Esophagus mucosa (tissue), 1 donor: ENCODE measurements around the gene MAPK1. TPM values are rescaled to one million over a fixed set of nuclear protein-coding genes. Genes with fewer than 3 reads are reported as not detected.
"Not testable (repeated sequence)": the region's sequence is repeated elsewhere in the genome, so short reads cannot be mapped to it uniquely, and the experiment has no call there.

Source experiments
- ATAC-seq: fragments of 200-7000 bp; cut with Tn5 transposase; one replicate; pipeline ENCODE4 v1.9.1; 2020
- total RNA-seq: library from RNA; stranded (reverse); gene quantifications from one replicate; pipeline ENCODE4 v1.2.4, GENCODE V29; 2023
- donor health status: DM: yes; HTN: yes; CAD: no.

MAPK1 gene
- 112 TPM for total RNA-seq

DNA sequence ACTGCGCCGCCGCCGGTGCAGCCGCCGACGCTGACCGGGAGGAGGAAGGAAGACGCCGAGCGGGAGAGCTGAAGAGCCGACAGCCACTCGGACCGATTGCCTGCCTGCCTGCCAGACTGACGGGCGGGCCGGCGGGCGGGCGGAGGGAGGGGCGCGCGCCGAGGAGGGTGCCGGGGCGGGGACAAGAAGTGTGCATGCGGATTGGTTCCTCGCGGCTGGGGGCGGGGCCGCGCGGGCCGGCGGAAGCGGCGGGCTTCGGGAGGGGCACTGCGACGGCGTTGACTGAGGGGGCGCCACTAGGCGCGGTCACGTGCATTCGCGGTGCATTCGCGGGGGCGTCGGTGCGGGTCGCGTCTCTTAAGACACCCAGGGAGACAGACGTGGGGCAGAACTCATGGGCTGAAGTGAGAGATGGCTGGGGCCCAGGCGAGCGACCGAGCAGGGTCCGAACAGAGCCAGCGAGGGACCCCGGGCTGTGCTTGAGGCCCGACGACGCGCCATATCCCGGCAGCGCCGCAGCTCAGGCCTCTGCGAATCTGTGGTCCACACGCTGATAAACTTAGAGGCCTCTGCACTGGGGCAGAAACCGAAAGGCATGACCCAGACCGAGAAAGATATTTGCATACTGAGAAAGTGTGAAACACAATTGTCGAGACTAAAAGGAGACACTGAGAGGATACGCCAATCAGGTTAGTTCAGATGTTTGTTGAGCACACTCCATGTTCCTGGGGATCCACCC lies at the start of gene MAPK1:
MAPK1 (minus strand) TSS at position 118 of the 739 bp plus-strand sequence. CDS start 205 bp downstream, outside the sequence.
- ATAC-seq, result peak; percentile 97

DNA sequence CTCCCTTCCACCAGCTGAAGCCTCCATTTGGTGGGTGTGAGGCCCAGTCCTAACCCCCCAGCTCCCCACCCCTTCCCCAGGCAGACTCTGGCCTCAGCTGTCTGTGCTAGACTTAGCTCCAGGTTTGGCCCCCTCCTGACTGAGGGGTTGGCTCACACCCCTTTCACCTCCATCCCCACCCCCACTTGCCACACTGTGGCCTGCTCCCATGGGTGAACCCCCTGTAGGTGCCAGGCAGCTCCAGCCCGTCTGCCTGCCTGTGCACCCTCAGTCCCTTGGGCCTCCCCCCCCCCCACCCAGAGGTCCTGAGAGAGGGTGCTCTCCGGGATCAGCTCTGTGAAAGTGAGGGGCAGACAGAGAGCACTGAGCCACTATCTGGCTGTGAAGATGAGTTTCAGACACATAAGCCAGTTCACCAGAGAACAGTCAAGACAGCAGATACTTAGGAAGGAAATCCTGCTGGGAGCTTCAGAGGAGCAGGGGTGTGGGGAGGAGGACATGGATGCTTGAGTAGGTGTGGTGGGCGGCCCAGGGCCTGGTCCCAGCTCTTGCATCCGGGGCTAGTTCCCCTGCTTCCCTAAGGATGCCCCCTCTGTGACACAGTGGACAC lies 49.0 kb upstream of the MAPK1 start:
- no peak for ATAC-seq

- no peak for ATAC-seq
These were observed 48.3 kb upstream of the MAPK1 start for GRCh38 chr22:21915624-21916308.

DNA sequence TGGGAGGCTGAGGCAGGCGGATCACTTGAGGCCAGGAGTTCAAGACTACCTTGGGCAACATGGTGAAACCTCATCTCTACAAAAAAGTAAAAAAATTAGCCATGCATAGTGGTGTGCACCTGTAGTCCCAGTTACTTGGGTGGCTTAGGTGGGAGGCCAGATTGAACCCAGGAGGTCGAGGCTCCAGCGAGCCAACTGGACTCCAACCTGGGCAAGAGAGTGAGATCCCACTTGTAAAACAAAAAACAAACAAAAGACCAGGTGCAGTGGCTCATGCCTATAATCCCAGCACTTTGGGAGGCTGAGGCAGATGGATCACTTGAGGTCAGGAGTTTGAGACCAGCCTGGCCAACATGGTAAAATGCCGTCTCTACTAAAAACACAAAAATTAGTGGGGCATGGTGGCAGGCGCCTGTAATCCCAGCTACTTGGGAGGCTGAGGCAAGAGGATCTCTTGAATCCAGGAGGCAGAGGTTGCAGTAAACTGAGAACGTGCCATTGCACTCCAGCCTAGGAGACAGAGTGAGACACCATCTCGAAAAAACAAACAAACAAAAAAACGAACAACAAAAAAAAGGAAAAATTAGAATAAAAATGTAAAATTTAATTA lies 46.7 kb upstream of the MAPK1 start:
- ATAC-seq, result not testable (repeated sequence)

DNA sequence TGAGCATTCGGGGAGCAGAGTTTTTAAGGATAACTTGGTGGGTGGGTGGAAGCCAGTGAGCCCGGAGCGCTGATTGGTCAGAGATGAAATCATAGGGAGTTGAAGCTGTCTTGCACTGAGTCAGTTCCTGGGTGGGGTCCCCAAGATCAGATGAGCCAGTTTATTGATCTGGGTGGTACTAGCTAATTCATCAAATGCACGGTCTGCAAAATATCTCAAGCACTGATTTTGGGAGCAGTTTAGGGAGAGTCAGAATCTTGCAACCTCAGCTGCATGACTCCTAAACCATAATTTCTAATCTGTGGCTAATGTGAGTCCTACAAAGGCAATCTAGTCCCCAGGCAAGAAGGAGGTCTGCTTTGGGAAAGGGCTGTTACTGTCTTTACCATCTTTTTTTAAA lies 42.9 kb upstream of the MAPK1 start:
- not testable (repeated sequence) for ATAC-seq

- ATAC-seq, result no peak
These were observed 42.4 kb upstream of the MAPK1 start for GRCh38 chr22:21909871-21910270.

- no peak for ATAC-seq
These were observed 40.4 kb upstream of the MAPK1 start for GRCh38 chr22:21907638-21908522.

- ATAC-seq, result not testable (repeated sequence)
These were observed 37.8 kb upstream of the MAPK1 start for GRCh38 chr22:21905234-21905633.

- ATAC-seq, result no peak
These were observed 36.9 kb upstream of the MAPK1 start for GRCh38 chr22:21904250-21904789.

DNA sequence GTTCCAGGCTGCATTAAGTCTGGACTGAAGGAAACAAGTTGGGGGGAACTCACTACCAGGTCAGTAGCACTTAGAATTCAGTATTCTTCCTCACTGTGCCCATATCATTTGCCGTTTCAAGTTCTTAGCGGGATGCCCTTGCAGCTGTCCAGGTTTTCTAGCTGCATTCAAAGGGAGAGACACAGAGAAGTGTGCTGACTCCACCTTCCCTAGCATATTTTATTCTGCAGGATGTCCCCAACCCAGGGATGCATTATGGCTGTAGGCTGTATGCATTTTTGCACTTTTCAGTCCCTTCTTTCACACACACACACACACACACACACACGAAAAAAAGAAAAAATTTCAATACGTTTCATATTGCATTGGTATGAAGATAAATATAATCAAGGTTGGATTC lies 35.8 kb upstream of the MAPK1 start:
- no peak for ATAC-seq

DNA sequence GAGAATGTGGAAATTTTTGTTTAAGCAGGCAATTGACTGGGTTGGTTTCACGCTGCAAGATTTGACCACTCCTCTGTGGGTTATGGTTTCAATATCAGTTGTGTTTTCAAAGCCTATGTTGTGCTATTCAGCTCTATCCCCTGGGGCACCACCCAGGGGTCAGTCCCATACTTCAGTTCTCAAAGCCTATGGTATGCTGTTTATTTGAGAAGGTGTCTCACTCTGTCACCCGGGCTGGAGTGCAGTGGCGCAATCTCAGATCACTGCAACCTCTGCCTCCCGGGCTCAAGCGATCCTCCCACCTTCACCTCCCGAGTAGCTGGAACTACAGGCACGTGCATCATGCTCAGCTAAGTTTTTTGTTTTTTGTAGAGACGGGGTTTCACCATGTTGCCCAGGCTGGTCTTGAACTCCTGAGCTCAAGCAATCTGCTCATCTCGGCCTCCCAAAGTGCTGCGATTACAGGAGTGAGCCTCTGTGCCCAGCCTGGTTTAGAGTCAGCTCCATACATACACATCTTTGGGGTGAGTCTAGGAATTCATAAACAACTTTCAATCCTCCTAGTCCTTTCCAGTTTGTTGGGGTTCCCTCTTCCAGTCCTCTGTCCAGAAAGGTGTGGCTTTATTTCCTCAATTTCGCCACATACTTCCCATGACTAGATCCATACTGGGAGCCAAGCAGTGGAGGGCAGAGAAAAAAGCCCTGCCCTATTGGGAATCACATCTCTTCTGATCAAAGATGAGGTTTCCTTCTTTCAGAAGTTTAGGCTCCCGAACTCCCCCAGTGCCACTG lies 35.0 kb upstream of the MAPK1 start:
- no peak for ATAC-seq

DNA sequence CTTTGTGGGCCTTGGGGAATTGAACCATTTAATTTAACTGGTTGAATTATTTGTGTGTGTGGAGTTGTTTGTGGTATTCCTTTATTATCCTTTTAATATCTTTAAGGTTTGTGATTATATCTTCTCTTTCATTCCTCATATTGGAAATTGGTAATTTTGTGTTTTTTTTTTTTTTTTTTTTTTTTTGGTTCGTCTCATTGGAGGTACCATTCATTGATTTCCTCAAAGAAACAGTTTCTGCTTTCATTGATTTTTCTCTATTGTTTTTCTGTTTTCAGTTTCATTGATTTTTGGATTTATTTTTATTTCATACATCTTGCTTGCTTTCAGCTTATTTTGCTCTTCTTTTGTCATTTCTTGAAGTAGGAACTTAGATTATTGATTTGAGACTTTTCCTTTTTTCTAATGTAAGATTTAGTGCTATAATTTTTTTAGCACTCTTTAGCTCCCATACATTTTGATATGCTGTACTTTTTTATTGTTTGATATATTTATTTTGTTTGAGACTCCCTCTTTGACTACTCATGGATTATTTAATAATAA lies 31.0 kb upstream of the MAPK1 start:
- ATAC-seq, result no peak

DNA sequence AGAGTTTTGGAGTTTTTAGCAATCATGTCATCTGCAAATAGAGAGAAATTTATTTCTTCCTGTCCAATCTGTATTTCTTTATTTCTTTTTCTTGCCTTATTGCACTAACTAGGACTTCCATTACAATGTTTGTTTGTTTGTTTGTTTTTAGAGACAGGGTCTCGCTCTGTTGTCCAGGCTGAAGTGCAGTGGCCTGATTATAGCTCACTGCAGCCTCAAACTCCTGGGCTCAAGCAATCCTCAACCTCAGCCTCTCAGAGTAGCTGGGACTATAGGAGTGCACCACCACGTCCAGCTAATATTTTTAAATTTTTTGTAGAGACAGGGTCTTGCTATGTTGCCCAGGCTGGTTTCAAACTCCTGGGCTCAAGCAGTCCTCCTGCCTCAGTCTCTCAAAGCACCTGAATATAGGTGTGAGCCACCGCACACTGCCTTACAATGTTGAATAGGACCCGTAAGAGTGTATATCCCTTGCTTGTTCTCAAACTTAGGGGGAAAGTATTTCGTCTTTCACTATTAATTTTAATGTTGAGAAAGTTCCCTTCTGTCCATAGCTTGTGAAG lies 29.6 kb upstream of the MAPK1 start:
- no peak for ATAC-seq

DNA sequence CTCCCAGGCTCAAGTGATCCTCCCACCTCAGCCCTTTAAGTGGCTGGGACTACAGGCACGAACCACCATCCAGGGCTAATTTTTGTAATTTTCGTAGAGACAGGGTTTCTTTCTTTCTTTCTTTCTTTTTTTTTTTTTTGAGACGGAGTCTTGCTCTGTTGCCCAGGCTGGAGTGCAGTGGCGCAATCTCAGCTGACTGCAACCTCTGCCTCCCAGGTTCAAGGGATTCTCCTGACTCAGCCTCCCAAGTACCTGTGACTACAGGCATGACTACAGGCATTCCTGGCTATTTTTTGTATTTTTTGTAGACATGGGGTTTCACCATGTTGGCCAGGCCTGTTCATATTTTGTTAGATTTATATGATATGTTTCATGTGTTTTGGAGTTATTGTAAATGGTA lies 28.8 kb upstream of the MAPK1 start:
- not testable (repeated sequence) for ATAC-seq

DNA sequence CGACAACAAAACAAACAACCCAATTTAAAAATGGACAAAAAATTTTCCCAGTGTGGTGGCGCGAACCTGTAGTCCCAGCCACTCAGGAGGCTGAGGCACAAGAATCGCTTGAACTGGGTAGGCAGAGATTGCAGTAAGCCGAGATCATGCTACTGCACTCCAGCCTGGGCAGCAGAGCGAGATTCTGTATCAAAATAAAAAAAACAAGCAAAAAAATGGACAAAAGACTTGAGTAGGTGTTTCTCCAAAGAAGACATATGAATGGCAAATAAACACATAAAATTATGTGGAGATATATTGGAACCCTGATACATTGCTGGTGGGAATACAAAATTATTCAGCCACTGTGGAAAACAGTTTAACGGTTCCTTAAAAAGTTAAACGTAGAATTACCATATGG lies 27.4 kb upstream of the MAPK1 start:
- ATAC-seq, result no peak

DNA sequence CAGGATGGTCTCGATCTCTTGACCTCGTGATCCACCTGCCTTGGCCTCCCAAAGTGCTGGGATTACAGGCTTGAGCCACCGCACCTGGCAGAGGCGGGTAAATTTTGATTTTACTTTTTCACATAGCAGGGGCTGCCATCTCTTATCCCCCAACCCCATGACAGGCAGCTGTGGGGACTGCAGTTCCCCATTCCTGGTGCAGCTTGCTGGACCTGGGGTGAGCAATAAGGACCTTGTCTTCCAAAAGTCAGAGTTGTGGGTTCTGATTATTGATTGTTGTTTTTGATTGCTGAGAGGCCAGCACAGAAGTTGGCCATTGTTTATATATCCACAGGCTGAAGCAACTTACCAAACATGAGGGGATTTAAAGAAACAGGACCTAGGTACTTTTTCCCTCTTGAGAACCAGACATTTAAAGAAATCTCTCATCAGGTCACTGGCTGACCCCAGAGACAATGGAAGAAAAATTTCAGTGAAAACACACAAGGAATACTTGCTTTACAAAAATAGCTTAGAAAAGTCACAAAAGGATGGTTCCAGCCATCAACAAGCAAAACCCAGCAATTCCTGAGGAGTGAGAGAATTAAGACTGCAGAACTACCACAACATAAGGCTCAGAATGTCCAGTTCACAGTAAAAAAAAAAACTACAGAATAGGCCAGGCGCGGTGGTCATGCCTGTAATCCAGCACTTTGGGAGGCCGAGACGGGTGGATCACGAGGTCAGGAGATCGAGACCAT lies 22.0 kb upstream of the MAPK1 start:
- ATAC-seq, result no peak

DNA sequence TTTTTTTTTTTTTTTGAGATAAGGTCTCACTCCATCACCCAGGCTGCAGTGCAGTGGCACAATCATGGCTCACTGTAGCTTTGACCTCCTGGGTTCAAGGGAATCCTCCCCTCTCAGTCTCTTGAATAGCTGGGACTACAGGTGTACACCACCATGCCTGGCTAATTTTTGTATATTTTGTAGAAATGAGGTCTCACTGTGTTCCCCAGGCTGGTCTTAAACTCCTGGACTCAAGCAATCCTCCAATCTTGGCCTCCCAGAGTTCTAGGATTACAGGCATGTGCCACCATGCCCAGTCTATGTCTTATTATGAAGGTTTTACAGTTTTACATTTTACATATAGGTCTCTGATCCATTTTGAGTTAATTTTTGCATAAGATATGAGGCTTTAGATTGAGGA lies 20.4 kb upstream of the MAPK1 start:
- ATAC-seq, result no peak

- ATAC-seq, result not testable (repeated sequence)
These were observed 16.5 kb upstream of the MAPK1 start for GRCh38 chr22:21883930-21884329.

GRCh38 chr22:21882754-21883333 lies 15.4 kb upstream of the MAPK1 start:
- not testable (repeated sequence) for ATAC-seq
